WTC11 (cell line): ENCODE measurements around the gene SLC35F4. TPM values are rescaled to one million over a fixed set of nuclear protein-coding genes. Genes with fewer than 3 reads are reported as not detected.
A peak's percentile ranks its signal among the peaks of the same experiment; 100 is the strongest.

Experiments
- ATAC-seq: fragments of 200-7000 bp; cut with Tn5 transposase; 2 replicates; pipeline ENCODE4 v1.10.0; 2021; ENCODE audit warnings: mild to moderate bottlenecking, moderate library complexity
- CTCF ChIA-PET: fragments of 300-600 bp; sonication (Branson Sonifier 250); formaldehyde crosslinking; loops from one replicate; lab custom pipeline; 2021; ENCODE audit warnings: antibody characterized with exemption; lab: Charles Lee
- POLR2A ChIA-PET: fragments of 350-600 bp; sonication (Branson Sonifier 250); formaldehyde crosslinking; loops from one replicate; lab custom pipeline; 2021; ENCODE audit warnings: antibody characterized with exemption; lab: Charles Lee
- DNase-seq: peaks from one replicate; pipeline ENCODE4 v3.0.0; 2021; ENCODE audit warnings: low spot score
- H3K27ac Mint-ChIP-seq: 2 replicates; pipeline ENCODE4 v1.8.0; 2021; ENCODE audit warnings: mixed read lengths
- H3K27me3 Mint-ChIP-seq: 2 replicates; pipeline ENCODE4 v1.8.0; 2021; ENCODE audit warnings: low read depth, mild to moderate bottlenecking, moderate library complexity, mixed read lengths
- H3K36me3 Mint-ChIP-seq: 2 replicates; pipeline ENCODE4 v1.8.0; 2021; ENCODE audit warnings: mixed read lengths
- H3K4me1 Mint-ChIP-seq: 2 replicates; pipeline ENCODE4 v1.8.0; 2022; ENCODE audit warnings: mixed read lengths
- H3K4me3 Mint-ChIP-seq: 2 replicates; pipeline ENCODE4 v1.8.0; 2021; ENCODE audit warnings: mild to moderate bottlenecking, moderate library complexity, mixed read lengths
- H3K9me3 Mint-ChIP-seq: 2 replicates; pipeline ENCODE4 v1.8.0; 2021; ENCODE audit warnings: mixed read lengths
- FOXK1 ChIP-seq: sonication (generic); formaldehyde crosslinking; IDR thresholded peaks from 2 replicates; pipeline ENCODE4 v1.8.0; 2022; ENCODE audit warnings: mild to moderate bottlenecking, moderate library complexity, missing genetic modification reagents
- IRF2 ChIP-seq: sonication (generic); formaldehyde crosslinking; IDR thresholded peaks from 2 replicates; pipeline ENCODE4 v1.8.0; 2022; ENCODE audit warnings: low read depth, missing genetic modification reagents, borderline replicate concordance
- JAZF1 ChIP-seq: fragments of 250-450 bp; sonication (Bioruptor Pico); IDR thresholded peaks from 2 replicates; pipeline ENCODE4 v1.9.0; 2021; ENCODE audit warnings: moderate library complexity, mild to moderate bottlenecking, inconsistent platforms
- MXD4 ChIP-seq: fragments of 250-450 bp; sonication (Bioruptor Pico); IDR thresholded peaks from 2 replicates; pipeline ENCODE4 v1.8.0; 2021; ENCODE audit warnings: mild to moderate bottlenecking, moderate library complexity, borderline replicate concordance
- NR2C2 ChIP-seq: sonication (generic); formaldehyde crosslinking; IDR thresholded peaks from 2 replicates; pipeline ENCODE4 v1.8.0; 2022; ENCODE audit warnings: mild to moderate bottlenecking, missing genetic modification reagents
- NR3C1 ChIP-seq: sonication (generic); formaldehyde crosslinking; conservative IDR thresholded peaks from 2 replicates; pipeline ENCODE4 v1.8.1; 2023; ENCODE audit warnings: low read depth, mild to moderate bottlenecking, missing genetic modification reagents
- PRRX2 ChIP-seq: fragments of 250-450 bp; sonication (Bioruptor Pico); IDR thresholded peaks from 2 replicates; pipeline ENCODE4 v1.8.0; 2021; ENCODE audit warnings: mild to moderate bottlenecking
- RELA ChIP-seq: sonication (generic); formaldehyde crosslinking; IDR thresholded peaks from 2 replicates; pipeline ENCODE4 v1.8.1; 2022; ENCODE audit warnings: missing genetic modification reagents, mild to moderate bottlenecking, borderline replicate concordance
- SP1 ChIP-seq: sonication (generic); formaldehyde crosslinking; conservative IDR thresholded peaks from 2 replicates; pipeline ENCODE4 v1.8.1; 2022; ENCODE audit warnings: missing genetic modification reagents
- TEAD1 ChIP-seq: sonication (generic); formaldehyde crosslinking; IDR thresholded peaks from 2 replicates; pipeline ENCODE4 v1.8.0; 2022; ENCODE audit warnings: mild to moderate bottlenecking, missing genetic modification reagents
- ZNF263 ChIP-seq: sonication (generic); formaldehyde crosslinking; IDR thresholded peaks from 2 replicates; pipeline ENCODE4 v1.8.1; 2022; ENCODE audit warnings: low read depth, mild to moderate bottlenecking, moderate library complexity, missing genetic modification reagents
- ZNF416 ChIP-seq: fragments of 250-450 bp; sonication (Bioruptor Pico); IDR thresholded peaks from 2 replicates; pipeline ENCODE4 v1.9.0; 2021; ENCODE audit warnings: mild to moderate bottlenecking, inconsistent platforms
- ZNF423 ChIP-seq: fragments of 250-450 bp; sonication (Bioruptor Pico); IDR thresholded peaks from 2 replicates; pipeline ENCODE4 v2.1.2; 2022; ENCODE audit warnings: mild to moderate bottlenecking, moderate library complexity
- ZNF671 ChIP-seq: fragments of 250-450 bp; sonication (Bioruptor Pico); IDR thresholded peaks from 2 replicates; pipeline ENCODE4 v1.8.0; 2021; ENCODE audit warnings: mild to moderate bottlenecking
- total RNA-seq: library from RNA; stranded (reverse); gene quantifications from 3 replicates; pipeline ENCODE4 v1.2.3, GENCODE V29; 2021
- TF ChIP-seq, protein P1 (sequence below): sonication (generic); formaldehyde crosslinking; IDR thresholded peaks from 2 replicates; pipeline ENCODE4 v1.8.1; 2022; ENCODE audit warnings: low read depth, mild to moderate bottlenecking, moderate library complexity, missing genetic modification reagents, borderline replicate concordance
- TF ChIP-seq, protein P2 (sequence below): fragments of 200-600 bp; IDR thresholded peaks from 2 replicates; pipeline ENCODE4 v1.8.0; 2022; ENCODE audit warnings: antibody characterized with exemption
- TF ChIP-seq, protein P3 (sequence below): sonication (generic); formaldehyde crosslinking; IDR thresholded peaks from 2 replicates; pipeline ENCODE4 v1.8.0; 2023; ENCODE audit warnings: missing genetic modification reagents
- TF ChIP-seq, protein P4 (sequence below): fragments of 250-450 bp; sonication (Bioruptor Pico); IDR thresholded peaks from 2 replicates; pipeline ENCODE4 v1.8.0; 2021; ENCODE audit warnings: mild to moderate bottlenecking
- TF ChIP-seq, protein P5 (sequence below): sonication (generic); formaldehyde crosslinking; IDR thresholded peaks from 2 replicates; pipeline ENCODE4 v1.8.0; 2022; ENCODE audit warnings: mild to moderate bottlenecking, missing genetic modification reagents
- TF ChIP-seq, protein P6 (sequence below): sonication (generic); formaldehyde crosslinking; IDR thresholded peaks from 2 replicates; pipeline ENCODE4 v1.8.1; 2023; ENCODE audit warnings: mild to moderate bottlenecking, missing genetic modification reagents
- TF ChIP-seq, protein P7 (sequence below): sonication (generic); formaldehyde crosslinking; IDR thresholded peaks from 2 replicates; pipeline ENCODE4 v1.8.1; 2022; ENCODE audit warnings: mild to moderate bottlenecking, moderate library complexity, missing genetic modification reagents
- TF ChIP-seq, protein P8 (sequence below): sonication (generic); formaldehyde crosslinking; IDR thresholded peaks from 2 replicates; pipeline ENCODE4 v1.8.0; 2023; ENCODE audit warnings: mild to moderate bottlenecking, missing genetic modification reagents
- TF ChIP-seq, protein P9 (sequence below): fragments of 250-450 bp; sonication (Bioruptor Pico); conservative IDR thresholded peaks from 2 replicates; pipeline ENCODE4 v1.9.0; 2021; ENCODE audit warnings: mild to moderate bottlenecking

Gene SLC35F4
- total RNA-seq, 1 experiment from 2014 or later = not detected

DNA sequence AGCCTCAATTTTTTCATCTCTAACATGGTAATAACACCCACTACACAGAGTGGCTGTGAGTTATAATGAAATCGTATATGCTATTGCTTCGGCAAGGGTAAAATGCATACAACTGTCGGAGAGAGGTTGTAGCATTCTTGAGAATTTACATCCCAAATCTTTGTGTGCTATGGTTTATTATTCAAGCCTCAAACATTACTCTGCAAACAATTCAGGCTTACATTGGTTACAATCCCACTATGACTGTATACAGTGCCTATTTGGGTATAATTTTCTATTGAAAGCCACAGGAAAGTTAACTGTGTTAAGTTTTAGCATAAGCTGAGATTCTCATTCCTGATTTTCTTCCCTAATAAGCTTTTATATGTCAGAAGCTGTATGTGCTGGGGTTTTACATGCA, 20.6 kb downstream of the SLC35F4 start:
- ChIA-PET POLR2A (no interaction called here), CTCF (no interaction called here)
- Mint-ChIP-seq H3K4me1 (no peaks in the 10 kb centered on the region), H3K27ac (no peak overlapping the region), H3K27me3 (no peaks in the 10 kb centered on the region), H3K9me3 (no peaks in the 10 kb centered on the region), H3K4me3 (no peak overlapping the region)
- DNase-seq = no peak
- no peak for TF ChIP-seq NR3C1
- TF ChIP-seq MXD4 = no peak
- TF ChIP-seq, protein P1, sequence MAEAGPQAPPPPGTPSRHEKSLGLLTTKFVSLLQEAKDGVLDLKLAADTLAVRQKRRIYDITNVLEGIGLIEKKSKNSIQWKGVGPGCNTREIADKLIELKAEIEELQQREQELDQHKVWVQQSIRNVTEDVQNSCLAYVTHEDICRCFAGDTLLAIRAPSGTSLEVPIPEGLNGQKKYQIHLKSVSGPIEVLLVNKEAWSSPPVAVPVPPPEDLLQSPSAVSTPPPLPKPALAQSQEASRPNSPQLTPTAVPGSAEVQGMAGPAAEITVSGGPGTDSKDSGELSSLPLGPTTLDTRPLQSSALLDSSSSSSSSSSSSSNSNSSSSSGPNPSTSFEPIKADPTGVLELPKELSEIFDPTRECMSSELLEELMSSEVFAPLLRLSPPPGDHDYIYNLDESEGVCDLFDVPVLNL = no peak
- TF ChIP-seq, protein P2, sequence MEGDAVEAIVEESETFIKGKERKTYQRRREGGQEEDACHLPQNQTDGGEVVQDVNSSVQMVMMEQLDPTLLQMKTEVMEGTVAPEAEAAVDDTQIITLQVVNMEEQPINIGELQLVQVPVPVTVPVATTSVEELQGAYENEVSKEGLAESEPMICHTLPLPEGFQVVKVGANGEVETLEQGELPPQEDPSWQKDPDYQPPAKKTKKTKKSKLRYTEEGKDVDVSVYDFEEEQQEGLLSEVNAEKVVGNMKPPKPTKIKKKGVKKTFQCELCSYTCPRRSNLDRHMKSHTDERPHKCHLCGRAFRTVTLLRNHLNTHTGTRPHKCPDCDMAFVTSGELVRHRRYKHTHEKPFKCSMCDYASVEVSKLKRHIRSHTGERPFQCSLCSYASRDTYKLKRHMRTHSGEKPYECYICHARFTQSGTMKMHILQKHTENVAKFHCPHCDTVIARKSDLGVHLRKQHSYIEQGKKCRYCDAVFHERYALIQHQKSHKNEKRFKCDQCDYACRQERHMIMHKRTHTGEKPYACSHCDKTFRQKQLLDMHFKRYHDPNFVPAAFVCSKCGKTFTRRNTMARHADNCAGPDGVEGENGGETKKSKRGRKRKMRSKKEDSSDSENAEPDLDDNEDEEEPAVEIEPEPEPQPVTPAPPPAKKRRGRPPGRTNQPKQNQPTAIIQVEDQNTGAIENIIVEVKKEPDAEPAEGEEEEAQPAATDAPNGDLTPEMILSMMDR = no peak
- TF ChIP-seq TEAD1 (CRISPR knock-in tag) = no peak
- TF ChIP-seq, protein P3, sequence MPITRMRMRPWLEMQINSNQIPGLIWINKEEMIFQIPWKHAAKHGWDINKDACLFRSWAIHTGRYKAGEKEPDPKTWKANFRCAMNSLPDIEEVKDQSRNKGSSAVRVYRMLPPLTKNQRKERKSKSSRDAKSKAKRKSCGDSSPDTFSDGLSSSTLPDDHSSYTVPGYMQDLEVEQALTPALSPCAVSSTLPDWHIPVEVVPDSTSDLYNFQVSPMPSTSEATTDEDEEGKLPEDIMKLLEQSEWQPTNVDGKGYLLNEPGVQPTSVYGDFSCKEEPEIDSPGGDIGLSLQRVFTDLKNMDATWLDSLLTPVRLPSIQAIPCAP (CRISPR knock-in tag) = no peak
- TF ChIP-seq PRRX2 (CRISPR knock-in tag) = no peak
- TF ChIP-seq, protein P4, sequence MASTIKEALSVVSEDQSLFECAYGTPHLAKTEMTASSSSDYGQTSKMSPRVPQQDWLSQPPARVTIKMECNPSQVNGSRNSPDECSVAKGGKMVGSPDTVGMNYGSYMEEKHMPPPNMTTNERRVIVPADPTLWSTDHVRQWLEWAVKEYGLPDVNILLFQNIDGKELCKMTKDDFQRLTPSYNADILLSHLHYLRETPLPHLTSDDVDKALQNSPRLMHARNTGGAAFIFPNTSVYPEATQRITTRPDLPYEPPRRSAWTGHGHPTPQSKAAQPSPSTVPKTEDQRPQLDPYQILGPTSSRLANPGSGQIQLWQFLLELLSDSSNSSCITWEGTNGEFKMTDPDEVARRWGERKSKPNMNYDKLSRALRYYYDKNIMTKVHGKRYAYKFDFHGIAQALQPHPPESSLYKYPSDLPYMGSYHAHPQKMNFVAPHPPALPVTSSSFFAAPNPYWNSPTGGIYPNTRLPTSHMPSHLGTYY = no peak
- TF ChIP-seq, protein P5, sequence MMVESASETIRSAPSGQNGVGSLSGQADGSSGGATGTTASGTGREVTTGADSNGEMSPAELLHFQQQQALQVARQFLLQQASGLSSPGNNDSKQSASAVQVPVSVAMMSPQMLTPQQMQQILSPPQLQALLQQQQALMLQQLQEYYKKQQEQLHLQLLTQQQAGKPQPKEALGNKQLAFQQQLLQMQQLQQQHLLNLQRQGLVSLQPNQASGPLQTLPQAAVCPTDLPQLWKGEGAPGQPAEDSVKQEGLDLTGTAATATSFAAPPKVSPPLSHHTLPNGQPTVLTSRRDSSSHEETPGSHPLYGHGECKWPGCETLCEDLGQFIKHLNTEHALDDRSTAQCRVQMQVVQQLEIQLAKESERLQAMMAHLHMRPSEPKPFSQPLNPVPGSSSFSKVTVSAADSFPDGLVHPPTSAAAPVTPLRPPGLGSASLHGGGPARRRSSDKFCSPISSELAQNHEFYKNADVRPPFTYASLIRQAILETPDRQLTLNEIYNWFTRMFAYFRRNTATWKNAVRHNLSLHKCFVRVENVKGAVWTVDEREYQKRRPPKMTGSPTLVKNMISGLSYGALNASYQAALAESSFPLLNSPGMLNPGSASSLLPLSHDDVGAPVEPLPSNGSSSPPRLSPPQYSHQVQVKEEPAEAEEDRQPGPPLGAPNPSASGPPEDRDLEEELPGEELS (CRISPR knock-in tag) = no peak
- TF ChIP-seq ZNF423 (CRISPR knock-in tag) = no peak
- TF ChIP-seq, protein P6, sequence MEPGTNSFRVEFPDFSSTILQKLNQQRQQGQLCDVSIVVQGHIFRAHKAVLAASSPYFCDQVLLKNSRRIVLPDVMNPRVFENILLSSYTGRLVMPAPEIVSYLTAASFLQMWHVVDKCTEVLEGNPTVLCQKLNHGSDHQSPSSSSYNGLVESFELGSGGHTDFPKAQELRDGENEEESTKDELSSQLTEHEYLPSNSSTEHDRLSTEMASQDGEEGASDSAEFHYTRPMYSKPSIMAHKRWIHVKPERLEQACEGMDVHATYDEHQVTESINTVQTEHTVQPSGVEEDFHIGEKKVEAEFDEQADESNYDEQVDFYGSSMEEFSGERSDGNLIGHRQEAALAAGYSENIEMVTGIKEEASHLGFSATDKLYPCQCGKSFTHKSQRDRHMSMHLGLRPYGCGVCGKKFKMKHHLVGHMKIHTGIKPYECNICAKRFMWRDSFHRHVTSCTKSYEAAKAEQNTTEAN (CRISPR knock-in tag) = no peak
- TF ChIP-seq, all 79 proteins: peak for 0
- no peak for ATAC-seq
- H3K36me3 Mint-ChIP-seq = no peaks in the 10 kb centered on the region

DNA sequence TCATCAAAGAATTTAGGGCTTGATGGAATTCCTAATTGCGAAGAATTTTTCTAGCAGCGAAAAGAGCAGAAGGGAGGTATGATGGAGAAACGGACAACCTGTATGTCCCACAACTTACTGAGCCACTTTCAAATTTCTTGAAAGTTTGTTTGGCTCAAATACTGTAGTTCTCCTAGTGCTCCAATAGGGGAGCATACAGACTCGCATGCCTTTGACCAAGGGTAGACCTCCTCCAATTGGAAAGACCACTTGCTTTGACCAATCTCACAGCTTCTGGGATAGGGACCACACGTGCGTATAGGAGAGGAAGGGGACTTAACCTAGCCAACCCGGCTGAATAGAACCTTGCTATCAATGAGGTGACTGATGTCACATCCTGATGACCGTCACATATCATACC, 28.6 kb downstream of the SLC35F4 start:
- ATAC-seq = peak; percentile 67
- peaks cover 14% of the 10 kb centered on the region for H3K4me1 Mint-ChIP-seq
- H3K9me3 Mint-ChIP-seq = peaks cover 3% of the 10 kb centered on the region; the same call in 1 of the 2 replicates
- no peak overlapping the region for H3K27ac Mint-ChIP-seq
- no peak overlapping the region for H3K4me3 Mint-ChIP-seq
- ChIA-PET CTCF (no interaction called here), POLR2A (no interaction called here)
- no peak for DNase-seq
- no peaks in the 10 kb centered on the region for H3K36me3 Mint-ChIP-seq
- no peaks in the 10 kb centered on the region; the same call in 1 of the 2 replicates for H3K27me3 Mint-ChIP-seq
- TF ChIP-seq ZNF671 (CRISPR knock-in tag) (no peak), JAZF1 (CRISPR knock-in tag) (no peak), IRF2 (CRISPR knock-in tag) (no peak), NR2C2 (CRISPR knock-in tag) (no peak), ZNF263 (CRISPR knock-in tag) (no peak), SP1 (CRISPR knock-in tag) (no peak), ZNF416 (CRISPR knock-in tag) (no peak), FOXK1 (CRISPR knock-in tag) (no peak), RELA (CRISPR knock-in tag) (no peak)
- TF ChIP-seq, protein P7, sequence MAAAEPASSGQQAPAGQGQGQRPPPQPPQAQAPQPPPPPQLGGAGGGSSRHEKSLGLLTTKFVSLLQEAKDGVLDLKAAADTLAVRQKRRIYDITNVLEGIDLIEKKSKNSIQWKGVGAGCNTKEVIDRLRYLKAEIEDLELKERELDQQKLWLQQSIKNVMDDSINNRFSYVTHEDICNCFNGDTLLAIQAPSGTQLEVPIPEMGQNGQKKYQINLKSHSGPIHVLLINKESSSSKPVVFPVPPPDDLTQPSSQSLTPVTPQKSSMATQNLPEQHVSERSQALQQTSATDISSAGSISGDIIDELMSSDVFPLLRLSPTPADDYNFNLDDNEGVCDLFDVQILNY (CRISPR knock-in tag) = no peak
- TF ChIP-seq, protein P8, sequence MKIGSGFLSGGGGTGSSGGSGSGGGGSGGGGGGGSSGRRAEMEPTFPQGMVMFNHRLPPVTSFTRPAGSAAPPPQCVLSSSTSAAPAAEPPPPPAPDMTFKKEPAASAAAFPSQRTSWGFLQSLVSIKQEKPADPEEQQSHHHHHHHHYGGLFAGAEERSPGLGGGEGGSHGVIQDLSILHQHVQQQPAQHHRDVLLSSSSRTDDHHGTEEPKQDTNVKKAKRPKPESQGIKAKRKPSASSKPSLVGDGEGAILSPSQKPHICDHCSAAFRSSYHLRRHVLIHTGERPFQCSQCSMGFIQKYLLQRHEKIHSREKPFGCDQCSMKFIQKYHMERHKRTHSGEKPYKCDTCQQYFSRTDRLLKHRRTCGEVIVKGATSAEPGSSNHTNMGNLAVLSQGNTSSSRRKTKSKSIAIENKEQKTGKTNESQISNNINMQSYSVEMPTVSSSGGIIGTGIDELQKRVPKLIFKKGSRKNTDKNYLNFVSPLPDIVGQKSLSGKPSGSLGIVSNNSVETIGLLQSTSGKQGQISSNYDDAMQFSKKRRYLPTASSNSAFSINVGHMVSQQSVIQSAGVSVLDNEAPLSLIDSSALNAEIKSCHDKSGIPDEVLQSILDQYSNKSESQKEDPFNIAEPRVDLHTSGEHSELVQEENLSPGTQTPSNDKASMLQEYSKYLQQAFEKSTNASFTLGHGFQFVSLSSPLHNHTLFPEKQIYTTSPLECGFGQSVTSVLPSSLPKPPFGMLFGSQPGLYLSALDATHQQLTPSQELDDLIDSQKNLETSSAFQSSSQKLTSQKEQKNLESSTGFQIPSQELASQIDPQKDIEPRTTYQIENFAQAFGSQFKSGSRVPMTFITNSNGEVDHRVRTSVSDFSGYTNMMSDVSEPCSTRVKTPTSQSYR (CRISPR knock-in tag) = no peak
- TF ChIP-seq, protein P9, sequence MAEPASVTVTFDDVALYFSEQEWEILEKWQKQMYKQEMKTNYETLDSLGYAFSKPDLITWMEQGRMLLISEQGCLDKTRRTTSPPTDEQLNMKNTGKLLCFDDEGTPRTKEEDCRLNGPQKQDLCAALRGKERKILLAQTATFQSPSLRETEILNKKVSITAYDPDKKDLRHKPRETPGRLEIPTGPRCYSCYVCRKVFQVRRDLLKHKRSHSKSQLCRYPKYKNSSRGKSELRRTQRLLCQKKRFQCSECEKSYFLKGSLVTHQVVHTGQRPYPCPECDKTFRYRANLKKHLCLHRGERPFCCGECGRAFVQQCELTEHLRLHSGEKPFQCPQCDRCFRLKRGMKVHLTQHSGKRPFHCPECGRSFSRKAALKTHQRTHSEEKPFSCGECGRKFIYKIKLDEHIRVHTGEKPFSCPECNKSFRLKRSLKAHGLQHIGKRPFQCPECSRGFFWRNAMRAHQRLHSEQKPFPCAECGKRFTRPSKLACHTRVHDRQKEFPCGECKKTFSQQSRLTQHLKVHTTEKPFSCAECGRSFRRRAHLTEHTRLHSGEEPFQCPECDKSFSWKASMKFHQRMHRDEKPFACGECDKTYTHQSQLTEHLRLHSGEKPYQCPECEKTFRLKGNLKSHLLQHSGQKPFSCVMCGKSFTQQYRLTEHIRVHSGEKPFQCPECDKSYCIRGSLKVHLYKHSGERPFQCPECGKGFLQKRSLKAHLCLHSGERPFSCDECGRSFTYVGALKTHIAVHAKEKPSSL (CRISPR knock-in tag) = no peak
